ENCODE results near the gene CELF4.

The CELF4 gene

GRCh38 chr18:37565101-37565976 is at the start of gene CELF4:
Gene CELF4 (minus strand): TSS chr18:37565798.
- H3K9me3 ChIP-seq (ENCODE audit: control insufficient read depth in 2 of 2, low read length in 2 of 2) = no peaks in the 10 kb centered on the region
- no peaks in the 10 kb centered on the region for H3K36me3 ChIP-seq (ENCODE audit: control insufficient read depth in 2 of 2, insufficient read depth in 2 of 2, low read length in 2 of 2)
- peaks cover 0 to 2% of the 10 kb centered on the region in 2 donors for H3K4me1 ChIP-seq (ENCODE audit: control insufficient read depth in 2 of 2, insufficient read depth in 2 of 2, low read length in 2 of 2)
- peak within 1 kb of the TSS; percentile 47 to 54 for H3K4me3 ChIP-seq (ENCODE audit: low read length in 2 of 2)
- no peak within 1 kb of the TSS for H3K9ac ChIP-seq (ENCODE audit: low read depth in 1 of 2, low read length in 2 of 2)
- H3K27ac ChIP-seq (ENCODE audit: low read depth in 2 of 2, low read length in 2 of 2) = no peak within 1 kb of the TSS
- H3K27me3 ChIP-seq (ENCODE audit: control insufficient read depth in 2 of 2, insufficient read depth in 2 of 2, low read length in 2 of 2) = peaks cover 17 to 36% of the 10 kb centered on the region in 2 donors

- no peak overlapping the region for H3K4me3 ChIP-seq (ENCODE audit: low read length in 2 of 2)
- H3K4me1 ChIP-seq (ENCODE audit: control insufficient read depth in 2 of 2, insufficient read depth in 2 of 2, low read length in 2 of 2) = no peaks in the 10 kb centered on the region
- H3K9me3 ChIP-seq (ENCODE audit: control insufficient read depth in 2 of 2, low read length in 2 of 2) = no peaks in the 10 kb centered on the region
- no peak overlapping the region for H3K9ac ChIP-seq (ENCODE audit: low read depth in 1 of 2, low read length in 2 of 2)
- no peaks in the 10 kb centered on the region for H3K36me3 ChIP-seq (ENCODE audit: control insufficient read depth in 2 of 2, insufficient read depth in 2 of 2, low read length in 2 of 2)
- no peaks in the 10 kb centered on the region for H3K27me3 ChIP-seq (ENCODE audit: control insufficient read depth in 2 of 2, insufficient read depth in 2 of 2, low read length in 2 of 2)
- H3K27ac ChIP-seq (ENCODE audit: low read depth in 2 of 2, low read length in 2 of 2) = no peak overlapping the region
Observed at GRCh38 chr18:37613253-37613565, 47.6 kb upstream of the CELF4 start.

- Histone ChIP-seq H3K27me3 (ENCODE audit: control insufficient read depth in 2 of 2, insufficient read depth in 2 of 2, low read length in 2 of 2) (no peaks in the 10 kb centered on the region), H3K36me3 (ENCODE audit: control insufficient read depth in 2 of 2, insufficient read depth in 2 of 2, low read length in 2 of 2) (no peaks in the 10 kb centered on the region), H3K4me3 (ENCODE audit: low read length in 2 of 2) (no peak overlapping the region), H3K9me3 (ENCODE audit: control insufficient read depth in 2 of 2, low read length in 2 of 2) (no peaks in the 10 kb centered on the region), H3K9ac (ENCODE audit: low read depth in 1 of 2, low read length in 2 of 2) (no peak overlapping the region), H3K27ac (ENCODE audit: low read depth in 2 of 2, low read length in 2 of 2) (no peak overlapping the region), H3K4me1 (ENCODE audit: control insufficient read depth in 2 of 2, insufficient read depth in 2 of 2, low read length in 2 of 2) (no peaks in the 10 kb centered on the region)
Observed at GRCh38 chr18:37612524-37613252, 47.1 kb upstream of the CELF4 start.

- no peaks in the 10 kb centered on the region for H3K4me1 ChIP-seq (ENCODE audit: control insufficient read depth in 2 of 2, insufficient read depth in 2 of 2, low read length in 2 of 2)
- H3K4me3 ChIP-seq (ENCODE audit: low read length in 2 of 2) = no peak overlapping the region
- H3K27ac ChIP-seq (ENCODE audit: low read depth in 2 of 2, low read length in 2 of 2) = no peak overlapping the region
- H3K9ac ChIP-seq (ENCODE audit: low read depth in 1 of 2, low read length in 2 of 2) = no peak overlapping the region
- no peaks in the 10 kb centered on the region for H3K36me3 ChIP-seq (ENCODE audit: control insufficient read depth in 2 of 2, insufficient read depth in 2 of 2, low read length in 2 of 2)
- no peaks in the 10 kb centered on the region for H3K9me3 ChIP-seq (ENCODE audit: control insufficient read depth in 2 of 2, low read length in 2 of 2)
- H3K27me3 ChIP-seq (ENCODE audit: control insufficient read depth in 2 of 2, insufficient read depth in 2 of 2, low read length in 2 of 2) = no peaks in the 10 kb centered on the region
Observed at GRCh38 chr18:37611614-37612279, 46.1 kb upstream of the CELF4 start.

- Histone ChIP-seq H3K9me3 (ENCODE audit: control insufficient read depth in 2 of 2, low read length in 2 of 2) (no peaks in the 10 kb centered on the region), H3K4me1 (ENCODE audit: control insufficient read depth in 2 of 2, insufficient read depth in 2 of 2, low read length in 2 of 2) (no peaks in the 10 kb centered on the region), H3K4me3 (ENCODE audit: low read length in 2 of 2) (no peak overlapping the region), H3K36me3 (ENCODE audit: control insufficient read depth in 2 of 2, insufficient read depth in 2 of 2, low read length in 2 of 2) (no peaks in the 10 kb centered on the region), H3K27ac (ENCODE audit: low read depth in 2 of 2, low read length in 2 of 2) (no peak overlapping the region), H3K27me3 (ENCODE audit: control insufficient read depth in 2 of 2, insufficient read depth in 2 of 2, low read length in 2 of 2) (no peaks in the 10 kb centered on the region), H3K9ac (ENCODE audit: low read depth in 1 of 2, low read length in 2 of 2) (no peak overlapping the region)
Observed at GRCh38 chr18:37608876-37609275, 43.3 kb upstream of the CELF4 start.

- Histone ChIP-seq H3K36me3 (ENCODE audit: control insufficient read depth in 2 of 2, insufficient read depth in 2 of 2, low read length in 2 of 2) (no peaks in the 10 kb centered on the region), H3K9me3 (ENCODE audit: control insufficient read depth in 2 of 2, low read length in 2 of 2) (no peaks in the 10 kb centered on the region), H3K9ac (ENCODE audit: low read depth in 1 of 2, low read length in 2 of 2) (no peak overlapping the region), H3K4me3 (ENCODE audit: low read length in 2 of 2) (no peak overlapping the region), H3K4me1 (ENCODE audit: control insufficient read depth in 2 of 2, insufficient read depth in 2 of 2, low read length in 2 of 2) (no peaks in the 10 kb centered on the region), H3K27me3 (ENCODE audit: control insufficient read depth in 2 of 2, insufficient read depth in 2 of 2, low read length in 2 of 2) (no peaks in the 10 kb centered on the region), H3K27ac (ENCODE audit: low read depth in 2 of 2, low read length in 2 of 2) (no peak overlapping the region)
Observed at GRCh38 chr18:37607281-37607680, 41.7 kb upstream of the CELF4 start.

GRCh38 chr18:37604032-37604431 is 38.4 kb upstream of the CELF4 start:
- Histone ChIP-seq H3K27ac (ENCODE audit: low read depth in 2 of 2, low read length in 2 of 2) (no peak overlapping the region), H3K4me3 (ENCODE audit: low read length in 2 of 2) (no peak overlapping the region), H3K9me3 (ENCODE audit: control insufficient read depth in 2 of 2, low read length in 2 of 2) (no peaks in the 10 kb centered on the region), H3K9ac (ENCODE audit: low read depth in 1 of 2, low read length in 2 of 2) (no peak overlapping the region), H3K27me3 (ENCODE audit: control insufficient read depth in 2 of 2, insufficient read depth in 2 of 2, low read length in 2 of 2) (no peaks in the 10 kb centered on the region), H3K4me1 (ENCODE audit: control insufficient read depth in 2 of 2, insufficient read depth in 2 of 2, low read length in 2 of 2) (no peaks in the 10 kb centered on the region), H3K36me3 (ENCODE audit: control insufficient read depth in 2 of 2, insufficient read depth in 2 of 2, low read length in 2 of 2) (no peaks in the 10 kb centered on the region)

GRCh38 chr18:37598966-37599896 is 33.6 kb upstream of the CELF4 start:
- H3K9ac ChIP-seq (ENCODE audit: low read depth in 1 of 2, low read length in 2 of 2) = no peak overlapping the region

GRCh38 chr18:37598396-37598795 is 32.8 kb upstream of the CELF4 start:
- Histone ChIP-seq H3K4me1 (ENCODE audit: control insufficient read depth in 2 of 2, insufficient read depth in 2 of 2, low read length in 2 of 2) (no peaks in the 10 kb centered on the region), H3K9ac (ENCODE audit: low read depth in 1 of 2, low read length in 2 of 2) (no peak overlapping the region), H3K27me3 (ENCODE audit: control insufficient read depth in 2 of 2, insufficient read depth in 2 of 2, low read length in 2 of 2) (no peaks in the 10 kb centered on the region), H3K9me3 (ENCODE audit: control insufficient read depth in 2 of 2, low read length in 2 of 2) (no peaks in the 10 kb centered on the region), H3K4me3 (ENCODE audit: low read length in 2 of 2) (no peak overlapping the region), H3K36me3 (ENCODE audit: control insufficient read depth in 2 of 2, insufficient read depth in 2 of 2, low read length in 2 of 2) (no peaks in the 10 kb centered on the region), H3K27ac (ENCODE audit: low read depth in 2 of 2, low read length in 2 of 2) (no peak overlapping the region)

More at GRCh38 chr18:37598966-37599896, 33.6 kb upstream of the CELF4 start:
- no peaks in the 10 kb centered on the region for H3K4me1 ChIP-seq (ENCODE audit: control insufficient read depth in 2 of 2, insufficient read depth in 2 of 2, low read length in 2 of 2)
- H3K9me3 ChIP-seq (ENCODE audit: control insufficient read depth in 2 of 2, low read length in 2 of 2) = no peaks in the 10 kb centered on the region
- H3K4me3 ChIP-seq (ENCODE audit: low read length in 2 of 2) = no peak overlapping the region
- H3K27me3 ChIP-seq (ENCODE audit: control insufficient read depth in 2 of 2, insufficient read depth in 2 of 2, low read length in 2 of 2) = no peaks in the 10 kb centered on the region
- no peak overlapping the region for H3K27ac ChIP-seq (ENCODE audit: low read depth in 2 of 2, low read length in 2 of 2)
- no peaks in the 10 kb centered on the region for H3K36me3 ChIP-seq (ENCODE audit: control insufficient read depth in 2 of 2, insufficient read depth in 2 of 2, low read length in 2 of 2)

Data from mucosa of rectum (tissue), 2 donors.